T-helper 1 cell treated with Interleukin-12 subunit alpha and Interleukin-12 subunit beta and Interleukin-4 antibody, amounts not matched to agents 30 μg/mL and 1 μg/mL, for 36 hours (primary cell): ENCODE results near the gene COPS9.

Source experiments
- H3K27ac Mint-ChIP-seq: one replicate; pipeline ENCODE4 v1.8.0; 2021; ENCODE audit warnings: mild to moderate bottlenecking, mixed read lengths
- H3K27me3 Mint-ChIP-seq: one replicate; pipeline ENCODE4 v1.8.0; 2021; ENCODE audit warnings: low read depth, mixed read lengths
- H3K36me3 Mint-ChIP-seq: one replicate; pipeline ENCODE4 v1.8.0; 2021; ENCODE audit warnings: low read depth, mixed read lengths
- H3K4me1 Mint-ChIP-seq: one replicate; pipeline ENCODE4 v1.8.0; 2021; ENCODE audit warnings: low read depth, mixed read lengths
- H3K4me3 Mint-ChIP-seq: one replicate; pipeline ENCODE4 v1.8.0; 2021; ENCODE audit warnings: mild to moderate bottlenecking, moderate library complexity, mixed read lengths
- H3K9me3 Mint-ChIP-seq: one replicate; pipeline ENCODE4 v1.8.0; 2021; ENCODE audit warnings: mixed read lengths

Gene COPS9

DNA sequence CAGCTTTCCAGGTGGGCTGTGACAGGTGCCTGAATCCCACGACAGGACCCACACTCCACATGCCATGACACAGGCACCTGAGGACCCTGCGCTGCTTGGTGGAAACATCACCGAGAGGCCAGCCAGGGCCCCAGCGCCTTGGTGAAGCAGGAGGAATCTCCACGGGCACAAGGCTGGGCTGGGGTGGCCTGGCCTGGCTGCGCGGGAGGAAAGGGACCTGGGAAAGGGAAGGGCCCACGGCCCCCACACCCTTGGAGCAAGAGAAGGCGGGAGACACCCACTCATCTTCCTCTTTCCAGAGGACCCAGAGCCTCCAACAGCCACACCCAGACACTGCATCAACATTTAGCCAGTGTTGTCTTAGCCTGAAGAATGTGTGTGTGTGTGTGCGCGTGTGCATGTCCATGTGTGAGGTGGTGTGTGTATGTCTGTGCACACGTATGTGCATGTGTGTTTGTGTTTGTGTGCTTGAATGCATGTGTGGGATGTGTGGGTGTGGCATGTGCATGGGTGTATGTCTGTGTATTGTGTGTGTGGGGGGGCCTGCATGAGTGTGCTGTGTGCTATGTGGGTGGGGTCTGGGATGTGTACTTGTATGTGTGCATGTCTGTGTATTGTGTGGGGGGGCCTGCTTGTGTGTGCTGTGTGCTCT is 10.6 kb upstream of the COPS9 start:
- peaks cover 9% of the 10 kb centered on the region for H3K9me3 Mint-ChIP-seq
- no peaks in the 10 kb centered on the region for H3K36me3 Mint-ChIP-seq
- no peaks in the 10 kb centered on the region for H3K4me1 Mint-ChIP-seq
- H3K27ac Mint-ChIP-seq, result peak overlapping the region; percentile 37
- H3K27me3 Mint-ChIP-seq, result no peaks in the 10 kb centered on the region
- no peak overlapping the region for H3K4me3 Mint-ChIP-seq

DNA sequence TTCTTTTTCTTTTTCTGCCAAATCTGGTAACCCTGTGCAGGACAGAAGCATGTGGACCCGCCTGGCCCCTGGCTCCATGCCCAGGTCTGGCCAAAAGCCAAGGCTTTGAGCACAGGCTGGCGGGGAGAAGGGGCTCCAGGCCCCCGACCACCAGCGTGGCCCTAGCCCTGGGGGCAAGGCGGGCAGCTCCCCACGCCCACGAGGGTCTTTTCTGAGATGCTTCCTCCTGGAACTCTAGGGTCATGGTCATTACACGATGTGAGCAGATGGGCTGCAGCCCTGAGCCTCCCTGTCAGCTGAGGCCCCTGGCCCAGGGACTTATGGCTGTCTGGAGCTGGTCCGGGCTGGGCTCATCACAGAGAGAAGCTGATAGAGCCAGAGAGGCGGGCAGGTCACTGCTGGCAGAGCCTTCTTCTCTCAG is 10.0 kb upstream of the COPS9 start:
- Mint-ChIP-seq H3K36me3 (no peaks in the 10 kb centered on the region), H3K4me1 (no peaks in the 10 kb centered on the region), H3K9me3 (peaks cover 9% of the 10 kb centered on the region), H3K27me3 (no peaks in the 10 kb centered on the region), H3K4me3 (no peak overlapping the region), H3K27ac (no peak overlapping the region)

DNA sequence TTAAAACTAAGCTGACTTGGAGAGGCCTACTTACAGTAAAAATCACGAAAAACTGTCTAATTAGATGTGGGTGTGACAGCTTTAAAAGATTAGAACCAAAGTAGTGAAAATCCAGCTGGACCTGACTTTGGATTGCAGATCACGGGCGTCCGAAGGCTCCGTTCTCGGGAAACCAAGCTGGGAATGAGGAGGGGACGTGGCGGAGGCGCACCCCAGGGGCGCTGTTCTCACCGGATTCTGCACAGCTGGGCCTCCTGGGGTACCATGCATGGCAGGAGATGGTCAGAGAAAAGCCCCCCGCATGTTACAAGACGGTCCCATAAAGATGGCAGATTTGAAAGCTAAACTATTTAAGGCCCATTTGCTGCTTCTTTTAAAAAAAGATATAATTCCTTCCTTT is 9.4 kb upstream of the COPS9 start:
- Mint-ChIP-seq H3K27me3 (no peaks in the 10 kb centered on the region), H3K27ac (no peak overlapping the region)

DNA sequence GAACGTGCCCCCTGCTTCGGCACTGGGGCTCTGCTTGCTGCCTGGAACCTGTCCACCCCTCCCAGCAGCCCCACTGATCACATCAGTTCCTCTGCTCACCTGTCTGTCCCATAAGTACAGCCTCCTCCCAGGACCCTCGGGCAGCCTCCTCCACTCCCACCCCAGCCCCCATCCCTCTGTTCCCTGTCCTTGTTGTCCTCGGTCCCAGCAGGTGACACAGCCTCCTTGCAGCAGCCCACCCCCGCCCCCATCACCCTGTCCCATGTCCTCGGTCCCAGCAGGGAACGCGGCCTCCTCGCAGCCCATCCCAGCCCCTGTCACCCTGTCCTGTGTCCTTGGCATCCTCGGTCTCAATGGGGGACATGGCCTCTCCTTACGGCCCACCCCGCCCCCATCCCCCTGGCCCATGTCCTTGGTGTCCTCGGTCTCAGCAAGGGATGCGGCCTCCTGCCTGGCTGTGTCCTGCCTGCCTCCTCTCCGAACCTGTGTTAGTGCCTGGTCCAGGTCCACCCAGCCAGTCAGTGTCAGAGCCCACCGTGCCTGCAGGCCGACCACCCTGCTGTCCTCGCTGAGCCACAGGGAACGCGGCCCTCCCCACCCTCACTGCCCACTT is 8.7 kb upstream of the COPS9 start:
- no peaks in the 10 kb centered on the region for H3K4me1 Mint-ChIP-seq
- no peaks in the 10 kb centered on the region for H3K27me3 Mint-ChIP-seq
- H3K27ac Mint-ChIP-seq, result no peak overlapping the region
- H3K4me3 Mint-ChIP-seq, result no peak overlapping the region
- H3K36me3 Mint-ChIP-seq, result no peaks in the 10 kb centered on the region
- H3K9me3 Mint-ChIP-seq, result peaks cover 9% of the 10 kb centered on the region

More for the DNA sequence above, 9.4 kb upstream of the COPS9 start:
- H3K4me3 Mint-ChIP-seq, result no peak overlapping the region
- no peaks in the 10 kb centered on the region for H3K36me3 Mint-ChIP-seq
- H3K9me3 Mint-ChIP-seq, result peaks cover 9% of the 10 kb centered on the region
- H3K4me1 Mint-ChIP-seq, result no peaks in the 10 kb centered on the region

DNA sequence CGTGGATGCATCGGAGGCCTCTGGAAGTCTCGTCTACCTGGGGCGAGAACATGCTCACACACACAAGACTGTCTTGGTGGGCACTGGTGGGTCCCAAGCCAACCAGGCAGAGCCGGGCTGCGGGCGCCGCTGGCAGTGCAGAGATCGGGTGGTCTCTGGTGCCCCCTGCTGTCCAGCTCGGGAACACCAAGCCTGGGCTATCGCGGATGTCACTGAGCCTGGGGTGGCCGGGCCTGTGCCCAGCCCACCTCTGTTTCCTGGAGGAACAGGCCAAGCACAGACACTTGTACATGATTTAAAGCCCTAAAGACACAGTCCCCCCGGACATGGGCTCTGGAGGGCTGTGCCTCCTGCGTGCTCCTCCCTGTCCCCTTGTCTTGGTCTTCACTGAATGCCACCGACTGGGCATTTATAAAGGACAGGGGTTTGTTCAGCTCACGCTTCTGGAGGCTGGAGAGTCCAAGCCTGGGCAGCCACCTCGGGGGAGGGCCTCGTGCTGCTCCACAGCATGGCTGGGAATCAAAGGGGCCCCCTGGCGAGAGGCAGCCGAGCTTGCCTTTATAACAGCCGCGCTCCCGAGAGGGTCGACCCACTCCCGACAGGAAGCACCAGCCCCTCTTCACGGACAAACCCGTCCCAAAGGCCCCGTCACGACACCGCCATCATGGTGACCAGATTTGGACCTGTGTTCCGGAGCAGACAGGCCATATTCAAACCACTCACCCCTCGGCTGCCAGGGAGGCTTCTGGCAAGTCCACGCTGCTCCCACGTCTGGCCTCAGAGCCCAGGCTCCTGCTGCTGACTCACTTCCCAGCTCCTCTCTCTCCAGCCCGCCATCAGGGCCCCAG is 7.9 kb upstream of the COPS9 start:
- peaks cover 9% of the 10 kb centered on the region for H3K9me3 Mint-ChIP-seq

DNA sequence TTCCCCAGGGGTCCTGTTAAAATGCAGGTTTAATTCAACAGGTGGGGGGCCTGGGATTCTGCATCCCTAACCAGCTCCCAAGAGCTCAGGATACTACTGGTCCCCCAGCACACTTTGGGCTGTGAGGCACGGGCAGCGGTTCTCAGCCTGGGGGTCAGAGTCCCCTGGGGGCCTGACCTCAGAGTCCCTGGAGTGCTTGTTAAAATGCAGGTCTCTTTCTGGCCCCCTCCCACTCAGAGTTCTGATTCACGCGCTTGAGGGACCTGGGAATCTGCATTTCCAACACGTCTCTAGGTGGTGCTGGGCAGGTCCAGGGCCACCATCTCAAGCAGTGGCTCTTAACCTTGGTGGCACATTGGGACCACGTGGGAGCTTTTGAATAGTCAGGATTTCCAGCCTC is 7.2 kb upstream of the COPS9 start:
- Mint-ChIP-seq H3K9me3 (peaks cover 9% of the 10 kb centered on the region), H3K4me1 (no peaks in the 10 kb centered on the region), H3K27me3 (no peaks in the 10 kb centered on the region), H3K27ac (no peak overlapping the region), H3K36me3 (no peaks in the 10 kb centered on the region), H3K4me3 (no peak overlapping the region)

More for the DNA sequence above, 7.9 kb upstream of the COPS9 start:
- H3K27me3 Mint-ChIP-seq, result no peaks in the 10 kb centered on the region
- H3K27ac Mint-ChIP-seq, result no peak overlapping the region
- no peak overlapping the region for H3K4me3 Mint-ChIP-seq
- H3K4me1 Mint-ChIP-seq, result no peaks in the 10 kb centered on the region
- H3K36me3 Mint-ChIP-seq, result no peaks in the 10 kb centered on the region

DNA sequence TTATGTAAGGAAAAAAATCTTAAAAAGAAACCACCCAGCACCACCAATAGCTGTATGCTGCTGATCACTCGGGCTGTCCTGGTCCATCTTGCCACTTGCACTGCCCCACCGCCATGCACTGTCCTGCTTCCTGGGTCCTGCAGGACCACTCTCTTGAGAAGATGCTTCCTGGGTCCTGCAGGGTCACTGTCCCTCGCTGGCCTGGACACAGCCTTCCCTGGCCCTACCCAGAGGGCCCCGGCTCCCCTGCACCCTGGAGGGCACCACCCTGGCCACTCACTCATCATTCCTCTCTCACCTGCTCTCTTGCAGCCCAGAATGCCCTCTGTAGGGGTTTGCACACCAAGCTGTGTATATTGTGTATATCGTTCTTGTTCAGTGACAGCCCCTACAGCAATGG is 6.8 kb upstream of the COPS9 start:
- no peak overlapping the region for H3K4me3 Mint-ChIP-seq
- H3K9me3 Mint-ChIP-seq, result peaks cover 9% of the 10 kb centered on the region
- no peaks in the 10 kb centered on the region for H3K4me1 Mint-ChIP-seq
- H3K27me3 Mint-ChIP-seq, result no peaks in the 10 kb centered on the region
- H3K36me3 Mint-ChIP-seq, result no peaks in the 10 kb centered on the region
- no peak overlapping the region for H3K27ac Mint-ChIP-seq

DNA sequence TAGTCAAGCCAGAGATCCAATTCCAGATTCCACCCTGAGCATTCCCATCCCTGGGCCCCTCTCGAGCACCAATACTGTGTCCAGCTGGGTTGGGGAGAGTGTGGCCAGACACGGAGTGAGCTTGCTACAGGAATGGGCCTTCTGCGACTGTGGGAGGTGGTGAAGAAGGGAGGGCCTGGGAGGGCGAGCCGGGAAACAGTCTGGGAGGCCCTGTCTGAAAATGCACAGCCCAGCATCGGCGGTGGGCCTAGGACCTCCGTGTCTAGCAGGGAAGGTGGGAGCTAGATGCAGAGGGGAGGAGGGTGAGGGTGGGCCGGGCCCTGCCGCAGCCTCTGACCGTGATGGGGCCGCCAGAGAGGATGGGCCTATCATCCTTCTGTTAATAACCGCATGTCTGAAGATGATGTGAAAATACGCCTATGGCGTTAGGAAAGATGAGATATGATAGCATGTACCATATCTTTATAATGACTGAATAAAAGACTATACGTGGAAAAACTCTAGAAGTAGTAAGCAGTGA is 6.2 kb upstream of the COPS9 start:
- no peak overlapping the region for H3K27ac Mint-ChIP-seq
- no peaks in the 10 kb centered on the region for H3K4me1 Mint-ChIP-seq
- H3K9me3 Mint-ChIP-seq, result peaks cover 6% of the 10 kb centered on the region
- H3K4me3 Mint-ChIP-seq, result no peak overlapping the region
- no peaks in the 10 kb centered on the region for H3K27me3 Mint-ChIP-seq
- no peaks in the 10 kb centered on the region for H3K36me3 Mint-ChIP-seq

DNA sequence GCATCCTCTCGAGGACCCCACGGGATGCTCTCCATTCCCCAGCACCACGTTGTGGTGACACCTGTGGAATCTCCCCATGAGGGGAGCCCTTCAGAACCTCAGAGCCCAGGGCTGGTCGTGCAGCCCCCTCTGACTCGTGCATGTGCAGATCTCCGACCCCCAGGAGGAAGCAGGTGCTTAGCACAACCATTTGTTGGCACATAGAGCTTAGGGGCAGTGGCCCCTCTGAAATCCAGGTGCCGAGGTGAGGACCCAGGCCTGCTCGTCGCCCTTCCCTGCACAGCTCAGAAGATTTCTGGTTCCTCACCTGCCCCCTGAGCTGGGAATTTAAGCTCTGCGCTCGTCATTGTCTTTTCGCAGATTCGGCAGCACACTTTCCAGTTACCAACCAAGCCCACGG is 5.6 kb upstream of the COPS9 start:
- no peak overlapping the region for H3K4me3 Mint-ChIP-seq
- H3K4me1 Mint-ChIP-seq, result peaks cover 4% of the 10 kb centered on the region
- H3K36me3 Mint-ChIP-seq, result no peaks in the 10 kb centered on the region
- no peak overlapping the region for H3K27ac Mint-ChIP-seq
- peaks cover under 1% of the 10 kb centered on the region for H3K9me3 Mint-ChIP-seq
- no peaks in the 10 kb centered on the region for H3K27me3 Mint-ChIP-seq

DNA sequence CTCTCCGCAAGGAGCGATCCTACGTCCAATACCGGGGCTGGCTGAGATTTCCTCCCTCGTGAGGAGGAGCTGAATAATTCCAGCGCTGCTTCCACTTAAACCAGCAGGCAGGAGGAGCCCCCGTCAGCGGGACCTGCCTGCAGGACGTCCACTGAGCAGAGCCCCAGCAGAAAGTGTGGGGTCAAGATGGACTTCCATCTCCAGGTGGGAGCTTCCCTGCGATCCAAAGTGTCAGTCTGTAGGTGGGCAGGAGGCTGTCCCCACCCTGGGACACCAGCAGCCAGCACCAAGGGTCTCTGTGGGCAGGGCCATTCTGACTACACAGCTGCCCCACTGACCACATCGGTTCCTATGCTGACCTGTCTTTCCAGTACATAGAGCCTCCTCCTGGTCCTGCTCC is 4.8 kb upstream of the COPS9 start:
- H3K4me1 Mint-ChIP-seq, result peaks cover 4% of the 10 kb centered on the region
- H3K27me3 Mint-ChIP-seq, result no peaks in the 10 kb centered on the region
- no peaks in the 10 kb centered on the region for H3K9me3 Mint-ChIP-seq
- no peaks in the 10 kb centered on the region for H3K36me3 Mint-ChIP-seq
- H3K4me3 Mint-ChIP-seq, result no peak overlapping the region
- no peak overlapping the region for H3K27ac Mint-ChIP-seq

DNA sequence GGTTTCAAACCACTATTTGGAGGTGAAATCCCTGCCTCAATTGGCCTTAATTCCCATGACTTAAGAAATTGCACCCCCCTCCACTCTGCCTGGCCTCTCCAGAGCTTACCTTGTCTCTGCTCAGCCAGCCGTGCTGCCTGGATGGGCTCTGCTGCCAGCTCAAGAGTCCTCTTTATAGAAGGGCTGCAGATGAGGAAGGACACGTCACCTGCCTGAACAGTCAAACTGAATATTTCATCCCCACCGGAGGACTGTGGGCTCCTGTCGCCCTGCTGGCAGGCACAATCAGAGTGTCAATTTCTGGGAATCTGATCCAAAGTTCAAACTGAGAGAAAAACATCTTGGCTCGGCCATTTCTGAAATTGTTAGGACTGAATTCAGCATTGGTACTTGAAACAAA is 4.4 kb upstream of the COPS9 start, which contains the start of gene OTOS:
OTOS (minus strand) TSS at position 148 of the 400 bp plus-strand sequence. CDS start 332 bp downstream, outside the sequence.
- Mint-ChIP-seq H3K4me3 (no peak within 1 kb of the TSS), H3K4me1 (peaks cover 6% of the 10 kb centered on the region), H3K9me3 (no peaks in the 10 kb centered on the region), H3K27me3 (no peaks in the 10 kb centered on the region), H3K36me3 (no peaks in the 10 kb centered on the region), H3K27ac (no peak within 1 kb of the TSS)

DNA sequence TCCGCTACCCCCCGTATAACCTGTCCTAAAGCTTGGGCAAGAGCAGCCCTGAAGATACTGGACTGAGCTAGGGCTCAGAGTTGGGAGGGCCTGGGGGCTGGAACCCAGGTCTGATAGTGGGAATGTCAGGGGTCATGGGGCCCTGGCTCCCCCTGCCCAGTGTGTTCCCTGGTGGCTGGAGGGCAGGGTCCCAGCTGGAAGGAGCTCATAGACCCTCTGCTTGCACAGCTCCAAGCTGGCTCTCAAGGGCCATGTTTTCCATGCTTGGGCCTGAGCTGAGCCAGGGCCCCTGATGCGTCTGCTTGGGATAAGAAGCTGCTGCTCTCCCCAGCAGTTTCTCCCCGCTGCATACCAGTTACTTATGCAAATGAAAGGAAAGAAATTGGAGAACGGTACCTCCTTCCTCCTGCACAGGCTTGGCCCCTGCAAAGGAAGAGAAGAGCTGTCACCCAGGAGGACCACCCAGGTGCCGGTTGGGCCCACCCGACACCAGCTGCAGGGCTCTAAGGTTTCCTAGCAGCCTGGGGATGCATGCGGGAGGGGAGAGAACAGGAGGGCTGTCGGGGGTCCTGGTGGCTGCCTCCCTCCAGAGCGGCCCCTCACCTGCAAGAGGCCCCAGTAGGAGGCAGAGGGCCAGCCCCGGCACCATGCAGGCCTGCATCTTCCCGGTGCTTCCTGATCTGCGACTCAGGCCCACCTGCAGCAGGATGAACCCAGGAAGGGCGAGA is 3.7 kb upstream of the COPS9 start:
- Mint-ChIP-seq H3K27ac (no peak overlapping the region), H3K4me3 (no peak overlapping the region), H3K4me1 (peaks cover 13% of the 10 kb centered on the region), H3K36me3 (no peaks in the 10 kb centered on the region), H3K27me3 (no peaks in the 10 kb centered on the region), H3K9me3 (no peaks in the 10 kb centered on the region)

DNA sequence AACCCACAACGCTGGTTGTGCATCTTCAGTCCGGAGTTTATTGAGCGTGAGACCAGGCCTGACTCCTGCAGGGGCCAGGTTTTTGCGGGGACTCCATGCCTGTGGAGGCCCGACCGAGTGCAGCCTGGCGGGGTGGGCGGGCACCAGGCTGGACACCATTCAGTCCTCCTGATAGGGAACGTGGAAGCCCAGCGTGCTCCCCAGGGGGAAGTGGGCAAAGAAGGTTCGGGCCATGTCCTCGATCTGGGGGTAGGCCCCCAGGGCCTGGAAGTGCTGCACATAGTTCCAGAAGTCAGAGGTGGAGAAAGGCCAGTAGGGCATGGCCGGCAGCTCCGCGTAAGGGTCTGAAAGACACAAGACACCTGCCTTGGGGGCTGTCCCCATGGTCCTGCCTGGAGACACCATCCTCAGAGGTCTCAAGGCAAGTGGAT is 2.9 kb upstream of the COPS9 start:
- no peaks in the 10 kb centered on the region for H3K9me3 Mint-ChIP-seq
- peaks cover 17% of the 10 kb centered on the region for H3K4me1 Mint-ChIP-seq
- no peaks in the 10 kb centered on the region for H3K27me3 Mint-ChIP-seq
- H3K4me3 Mint-ChIP-seq, result no peak overlapping the region
- H3K36me3 Mint-ChIP-seq, result no peaks in the 10 kb centered on the region
- no peak overlapping the region for H3K27ac Mint-ChIP-seq

DNA sequence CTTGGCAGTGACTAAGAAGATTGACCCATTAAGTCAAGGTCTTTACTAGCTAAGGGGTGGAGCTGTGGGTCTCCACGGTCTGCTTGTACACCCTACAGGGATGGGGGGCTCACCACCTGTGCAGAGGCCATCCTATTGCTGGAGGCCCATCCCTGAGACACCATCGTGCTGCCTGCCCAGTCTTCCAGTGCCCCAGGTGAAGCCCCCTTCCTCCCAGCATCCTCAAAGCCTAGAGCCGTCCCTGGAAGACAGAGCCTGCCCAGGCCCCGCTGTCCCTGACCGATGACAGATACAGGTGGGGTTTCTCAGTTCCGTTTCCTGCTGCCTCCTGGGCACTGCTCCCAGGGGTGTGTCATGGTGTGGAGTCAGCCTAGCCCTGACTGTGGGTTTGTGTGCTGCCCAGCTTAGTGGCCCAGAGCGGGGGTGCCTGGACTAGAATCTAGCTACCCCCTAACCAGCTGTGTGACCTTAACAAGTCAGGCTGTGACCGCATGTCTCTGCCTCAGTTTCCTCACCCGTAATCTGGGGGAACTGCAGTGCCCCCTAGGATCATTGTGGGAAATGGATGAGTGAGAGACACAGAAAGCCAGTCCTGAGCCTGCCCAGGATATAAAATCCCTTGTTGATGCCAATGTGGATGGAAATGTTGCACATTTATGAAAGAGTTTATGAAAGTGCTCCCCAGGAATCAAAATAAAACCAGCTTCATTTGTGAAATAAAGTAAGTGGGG is 2.3 kb upstream of the COPS9 start:
- Mint-ChIP-seq H3K27me3 (no peaks in the 10 kb centered on the region), H3K9me3 (no peaks in the 10 kb centered on the region)

More for the DNA sequence above, 2.3 kb upstream of the COPS9 start:
- Mint-ChIP-seq H3K4me3 (peak overlapping the region; percentile 3), H3K36me3 (no peaks in the 10 kb centered on the region), H3K4me1 (peaks cover 17% of the 10 kb centered on the region), H3K27ac (no peak overlapping the region)
